HepG2 (cell line): Measurements from ENCODE around the gene EVI5. TPM values are rescaled to one million over a fixed set of nuclear protein-coding genes. Genes with fewer than 3 reads are reported as not detected.
A peak's percentile ranks its signal among the peaks of the same experiment; 100 is the strongest.
"Not testable (repeated sequence)": the region's sequence is repeated elsewhere in the genome, so short reads cannot be mapped to it uniquely, and the experiment has no call there.

Experiments used
- ATAC-seq: fragments of 200-7000 bp; cut with Tn5 transposase; 3 replicates; pipeline ENCODE4 v1.9.1; 2020; ENCODE audit warnings: mild to moderate bottlenecking, moderate library complexity
- BruUV-seq: library from RNA; stranded (reverse); fragments of 400-500 nt; replicated peaks from 2 replicates; lab custom pipeline; 2021; lab: Mats Ljungman, UMichigan
- CTCF ChIA-PET: fragments of 300-600 bp; formaldehyde crosslinking; extraction: SDS; loops from one replicate; lab custom pipeline; 2021; ENCODE audit warnings: low total read pairs, inconsistent platforms, low intra/inter-chr PET ratio; lab: Yijun Ruan, JAX
- POLR2A ChIA-PET: fragments of 350-600 bp; sonication (Branson Sonifier 250); formaldehyde crosslinking; loops from one replicate; lab custom pipeline; 2020; ENCODE audit warnings: antibody characterized with exemption, inconsistent platforms; lab: Yijun Ruan, JAX
- DNase-seq: peaks from one replicate; pipeline ENCODE4 v3.0.0-alpha.2; 2015; ENCODE audit warnings: low spot score
- FAIRE-seq: peaks from 3 replicates; lab custom pipeline; 2011; peaks lifted over from hg19 to GRCh38; lab: Jason Lieb, UNC
- H2AFZ ChIP-seq: one replicate; pipeline ENCODE4 v1.6.1; 2011; ENCODE audit warnings: low read length, inconsistent platforms
- H3K27ac ChIP-seq: fragments of 300-600 bp; 3 replicates; pipeline ENCODE4 v1.8.0; 2011; ENCODE audit warnings: mixed run types, mild to moderate bottlenecking, mixed read lengths, low read length, inconsistent platforms; ENCODE audit not compliant: insufficient read depth; ENCODE audit errors: extremely low read length
- H3K27me3 ChIP-seq, 2 experiments: fragments of 200-600 bp in 1 of 2; 2 replicates in 1 of 2; 3 replicates in 1 of 2; pipeline versions ENCODE4 v1.6.0 to v1.8.0; 2011; ENCODE audit warnings: low read length in 2 of 2, mild to moderate bottlenecking in 2 of 2, moderate library complexity in 2 of 2, inconsistent platforms in 1 of 2; ENCODE audit not compliant: insufficient read depth in 2 of 2, control insufficient read depth in 1 of 2
- H3K36me3 ChIP-seq, 2 experiments: fragments of 200-600 bp in 1 of 2; replicated peaks in 1 of 2; 2 replicates in 1 of 2; 3 replicates in 1 of 2; pipeline versions ENCODE4 v1.5.1 to v1.8.0; 2011; ENCODE audit warnings: low read length in 2 of 2, inconsistent platforms in 1 of 2; ENCODE audit not compliant: insufficient read depth in 2 of 2, control insufficient read depth in 1 of 2
- H3K4me1 ChIP-seq: 2 replicates; pipeline ENCODE4 v1.5.1; 2012; ENCODE audit warnings: low read length, inconsistent platforms; ENCODE audit not compliant: insufficient read depth
- H3K4me2 ChIP-seq: 2 replicates; pipeline ENCODE4 v1.6.0; 2011; ENCODE audit warnings: low read depth, low read length, inconsistent platforms
- H3K4me3 ChIP-seq, 3 experiments: fragments of 200-600 bp in 1 of 3; sonication (generic), shearing (Covaris generic) in 1 of 3; replicated peaks in 1 of 3; 2 replicates each; pipeline ENCODE4 v1.5.1; 2011 to 2016; ENCODE audit warnings: low read length in 3 of 3, inconsistent platforms in 2 of 3, low read depth in 2 of 3, mild to moderate bottlenecking in 2 of 3, control low read depth in 1 of 3, mixed read lengths in 1 of 3; ENCODE audit not compliant: insufficient read depth in 1 of 3
- H3K79me2 ChIP-seq: one replicate; pipeline ENCODE4 v1.6.1; 2011; ENCODE audit warnings: low read length, inconsistent platforms; ENCODE audit not compliant: insufficient read depth
- H3K9ac ChIP-seq: 2 replicates; pipeline ENCODE4 v1.6.0; 2011; ENCODE audit warnings: mild to moderate bottlenecking, low read depth, low read length, inconsistent platforms; ENCODE audit not compliant: insufficient read depth
- H3K9me3 ChIP-seq: 2 replicates; pipeline ENCODE4 v1.5.1; 2012; ENCODE audit warnings: mild to moderate bottlenecking, low read length
- H4K20me1 ChIP-seq: 2 replicates; pipeline ENCODE4 v1.6.0; 2011; ENCODE audit warnings: inconsistent platforms, mild to moderate bottlenecking, low read length, moderate library complexity; ENCODE audit not compliant: insufficient read depth
- TRIM24 ChIP-seq: sonication (generic); formaldehyde crosslinking; IDR thresholded peaks from 2 replicates; pipeline ENCODE4 v1.8.0; 2022; ENCODE audit warnings: mild to moderate bottlenecking, missing genetic modification reagents
- ZNF121 ChIP-seq: sonication (generic); formaldehyde crosslinking; IDR thresholded peaks from 2 replicates; pipeline ENCODE4 v1.5.0; 2020; ENCODE audit warnings: mild to moderate bottlenecking, missing genetic modification reagents
- WGBS: methylation state at CpG from one replicate; pipeline ENCODE4 v1.1.6; 2017; ENCODE audit warnings: low lambda C conversion rate; 5-methylcytosine and 5-hydroxymethylcytosine counted together
- in situ Hi-C: cut with HindIII; loops from 2 replicates; pipeline ENCODE4 v1.10.0; 2017; ENCODE audit warnings: low pct_unique_long_range_greater_than_20kb; ENCODE audit not compliant: extremely low pct_ligation_motif_present
- intact Hi-C: fragments of 100-400 bp; cut with micrococcal nuclease; formaldehyde crosslinking; loops from one replicate; pipeline ENCODE4 v1.10.0; 2022; ENCODE audit not compliant: unreplicated experiment
- polyA plus RNA-seq, 8 experiments: library from polyadenylated mRNA; depleted of rRNA in 3 of 8; stranded (reverse) in 7 of 8; unstranded in 1 of 8; fragments of >200 nt; fragmentation: Illumina TruSeq in 4 of 8; extraction: Trizol in 4 of 8; gene quantifications; 2 replicates each; pipeline versions ENCODE4 v1.2.1 to v1.2.3, GENCODE V29; 2011 to 2016; ENCODE audit warnings: low read depth in 4 of 8, missing spikeins in 1 of 8, mixed read lengths in 1 of 8; ENCODE audit not compliant: insufficient read depth in 1 of 8
- total RNA-seq, 5 experiments: library from RNA; depleted of rRNA; stranded (reverse); fragments of >200 nt; fragmentation: Illumina TruSeq; extraction: Trizol; gene quantifications; 2 replicates each; pipeline ENCODE4 v1.2.3, GENCODE V29; 2016; ENCODE audit warnings: low read depth in 1 of 5
- TF ChIP-seq, protein P1 (sequence below): sonication (generic); formaldehyde crosslinking; IDR thresholded peaks from 2 replicates; pipeline ENCODE4 v1.4.0; 2020; ENCODE audit warnings: mild to moderate bottlenecking, low read depth, missing genetic modification reagents
- TF ChIP-seq, protein P2 (sequence below): sonication (generic); formaldehyde crosslinking; IDR thresholded peaks from 2 replicates; pipeline ENCODE4 v1.5.0; 2020; ENCODE audit warnings: mild to moderate bottlenecking, missing genetic modification reagents

Gene EVI5
- total and polyA plus RNA-seq, 2 of the 13 experiments (the other 11 are each of a cell fraction or from before 2014, with no cell fraction given) = 4.0 to 12.6 TPM

DNA sequence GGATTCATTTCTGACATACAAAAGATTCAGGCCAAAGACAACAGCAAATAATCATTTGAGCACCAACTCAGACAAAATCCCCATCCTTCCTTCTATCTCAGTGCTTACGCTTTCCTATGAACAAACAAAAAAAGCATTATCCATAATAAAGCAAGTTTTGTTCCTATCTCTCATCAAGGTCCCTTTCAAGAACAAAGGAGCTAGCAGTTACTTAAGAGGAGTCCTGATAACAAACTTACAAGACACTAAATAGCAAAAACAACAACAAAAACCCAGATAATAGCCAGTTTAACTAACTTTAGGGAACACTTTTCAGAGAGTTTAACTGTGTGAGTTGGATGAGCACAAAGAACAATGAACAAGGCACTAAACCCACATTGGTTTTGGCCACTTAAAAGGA, 10.5 kb downstream of the EVI5 start (continued):
- TF ChIP-seq TRIM24 = no peak
- TF ChIP-seq, protein P1, sequence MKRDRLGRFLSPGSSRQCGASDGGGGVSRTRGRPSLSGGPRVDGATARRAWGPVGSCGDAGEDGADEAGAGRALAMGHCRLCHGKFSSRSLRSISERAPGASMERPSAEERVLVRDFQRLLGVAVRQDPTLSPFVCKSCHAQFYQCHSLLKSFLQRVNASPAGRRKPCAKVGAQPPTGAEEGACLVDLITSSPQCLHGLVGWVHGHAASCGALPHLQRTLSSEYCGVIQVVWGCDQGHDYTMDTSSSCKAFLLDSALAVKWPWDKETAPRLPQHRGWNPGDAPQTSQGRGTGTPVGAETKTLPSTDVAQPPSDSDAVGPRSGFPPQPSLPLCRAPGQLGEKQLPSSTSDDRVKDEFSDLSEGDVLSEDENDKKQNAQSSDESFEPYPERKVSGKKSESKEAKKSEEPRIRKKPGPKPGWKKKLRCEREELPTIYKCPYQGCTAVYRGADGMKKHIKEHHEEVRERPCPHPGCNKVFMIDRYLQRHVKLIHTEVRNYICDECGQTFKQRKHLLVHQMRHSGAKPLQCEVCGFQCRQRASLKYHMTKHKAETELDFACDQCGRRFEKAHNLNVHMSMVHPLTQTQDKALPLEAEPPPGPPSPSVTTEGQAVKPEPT (CRISPR knock-in tag) = no peak
- TF ChIP-seq, all 625 proteins: peak for 0

DNA sequence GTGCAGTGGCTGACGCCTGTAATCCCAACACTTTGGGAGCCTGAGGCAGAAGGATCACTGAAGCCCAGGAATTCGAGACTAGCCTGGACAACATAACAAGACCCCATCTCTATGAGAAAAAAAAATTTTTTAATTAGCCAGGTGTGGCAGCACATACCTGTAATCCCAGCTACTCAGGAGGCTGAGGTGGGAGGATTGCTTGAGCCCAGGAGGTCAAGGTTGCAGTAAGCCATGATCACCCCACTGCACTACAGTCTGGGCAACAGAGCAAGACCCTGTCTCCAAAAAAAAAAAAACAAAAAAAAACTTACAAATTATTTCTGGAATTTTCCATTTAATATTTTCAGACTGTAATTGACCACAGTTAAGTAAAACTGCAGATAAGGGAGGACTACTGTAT, 11.2 kb downstream of the EVI5 start:
- H3K4me3 ChIP-seq, FAIRE-seq, POLR2A ChIA-PET, CTCF ChIA-PET, intact Hi-C loops, H3K9ac ChIP-seq, BruUV-seq, H3K9me3 ChIP-seq, in situ Hi-C loops, H3K27me3 ChIP-seq, H3K27ac ChIP-seq, DNase-seq, ATAC-seq, H2AFZ ChIP-seq, H4K20me1 ChIP-seq, H3K4me2 ChIP-seq, H3K36me3 ChIP-seq: not testable (repeated sequence)
- TF ChIP-seq, protein P2, sequence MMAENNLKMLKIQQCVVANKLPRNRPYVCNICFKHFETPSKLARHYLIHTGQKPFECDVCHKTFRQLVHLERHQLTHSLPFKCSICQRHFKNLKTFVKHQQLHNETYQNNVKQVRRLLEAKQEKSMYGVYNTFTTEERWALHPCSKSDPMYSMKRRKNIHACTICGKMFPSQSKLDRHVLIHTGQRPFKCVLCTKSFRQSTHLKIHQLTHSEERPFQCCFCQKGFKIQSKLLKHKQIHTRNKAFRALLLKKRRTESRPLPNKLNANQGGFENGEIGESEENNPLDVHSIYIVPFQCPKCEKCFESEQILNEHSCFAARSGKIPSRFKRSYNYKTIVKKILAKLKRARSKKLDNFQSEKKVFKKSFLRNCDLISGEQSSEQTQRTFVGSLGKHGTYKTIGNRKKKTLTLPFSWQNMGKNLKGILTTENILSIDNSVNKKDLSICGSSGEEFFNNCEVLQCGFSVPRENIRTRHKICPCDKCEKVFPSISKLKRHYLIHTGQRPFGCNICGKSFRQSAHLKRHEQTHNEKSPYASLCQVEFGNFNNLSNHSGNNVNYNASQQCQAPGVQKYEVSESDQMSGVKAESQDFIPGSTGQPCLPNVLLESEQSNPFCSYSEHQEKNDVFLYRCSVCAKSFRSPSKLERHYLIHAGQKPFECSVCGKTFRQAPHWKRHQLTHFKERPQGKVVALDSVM = peak; percentile 19; the same call in 1 of the 2 replicates
- TF ChIP-seq ZNF121 (CRISPR knock-in tag) = peak; percentile 50; the same call in 1 of the 2 replicates
- Histone ChIP-seq H3K79me2 (peaks cover 45% of the 10 kb centered on the region), H3K4me1 (peaks cover 16% of the 10 kb centered on the region)
- 100% methylated on average over 2 of the region's 2 CpGs for WGBS
